Pancreas (tissue), 10 donors: ENCODE data around the gene CCDC93. TPM values are rescaled to one million over a fixed set of nuclear protein-coding genes. Genes with fewer than 3 reads are reported as not detected.

Source experiments
- ATAC-seq, 4 donors: fragments of 200-7000 bp; cut with Tn5 transposase; one replicate each; pipeline versions ENCODE4 v1.8.0 to v1.9.1; 2020; ENCODE audit warnings: mild to moderate bottlenecking in 4 of 4, moderate library complexity in 4 of 4
- DNase-seq, 6 donors: peaks; one replicate each; pipeline ENCODE4 v3.0.0-alpha.2; 2020
- FAIRE-seq: peaks from 2 replicates; lab custom pipeline; 2012; peaks lifted over from hg19 to GRCh38; lab: Jason Lieb, UNC
- H3K27ac ChIP-seq, 4 donors: fragments of 200-600 bp; sonication (generic); 1 replicate in 3 of 4; 2 replicates in 1 of 4; pipeline versions ENCODE4 v1.5.0 to v1.8.0; 2020
- H3K27me3 ChIP-seq, 4 donors: fragments of 200-600 bp; one replicate each; pipeline ENCODE4 v1.8.0; 2021
- H3K36me3 ChIP-seq, 3 donors: fragments of 200-600 bp; sonication (generic) in 1 of 3; one replicate each; pipeline versions ENCODE4 v1.5.0 to v1.8.0; 2020 to 2021
- H3K4me1 ChIP-seq, 3 donors: fragments of 200-600 bp; one replicate each; pipeline ENCODE4 v1.8.0; 2021
- H3K4me3 ChIP-seq, 4 donors: fragments of 200-600 bp; sonication (generic) in 2 of 4; one replicate each; pipeline versions ENCODE4 v1.5.0 to v1.8.0; 2020 to 2021
- H3K9me3 ChIP-seq, 4 donors: fragments of 200-600 bp; one replicate each; pipeline ENCODE4 v1.8.0; 2021
- WGBS, 2 donors: extraction: QIAGEN DNeasy Blood & Tissue Kit; methylation state at CpG; one replicate each; pipeline ENCODE4 v1.1.7; 2013; 5-methylcytosine and 5-hydroxymethylcytosine counted together
- intact Hi-C, 3 donors: fragments of 100-400 bp; cut with DNase I; formaldehyde crosslinking; loops; one replicate each; pipeline versions ENCODE4 v1.11.1 to v1.14.2; 2022
- polyA plus RNA-seq, 2 donors: library from polyadenylated mRNA; stranded (reverse); fragments of 200-250 nt; gene quantifications; one replicate each; pipeline ENCODE4 v1.2.3, GENCODE V29; 2013
- total RNA-seq, 6 donors: library from RNA; stranded (reverse); fragmentation: NEBNext Ultra II Directional in 4 of 6; extraction: Animal tissue kit (Norgen Biotek cat#: 25700) in 4 of 6; gene quantifications; one replicate each; pipeline versions ENCODE4 v1.2.1 to v1.2.4, GENCODE V29; 2021 to 2023
- TF ChIP-seq, protein P1 (sequence below), 4 donors: fragments of 200-600 bp; sonication (generic) in 3 of 4; IDR thresholded peaks; one replicate each; pipeline versions ENCODE4 v1.5.0 to v1.8.0; 2021; ENCODE audit warnings: antibody characterized with exemption in 4 of 4
- donor health status: healthy with polysubstance abuse.
- donor health status: DM: no; HTN: no; CAD: no; lungs with moderate emphysema.
- donor health status: DM: no; HTN: no; CAD: no.
- donor health status: control.
- donor health status: control.
- donor health status: Bipolar disorder and iron deficiency.
- donor health status: DM: yes; HTN: yes; CAD: no.
- donor health status: DM: no; HTN: no; CAD: no.
- donor health status: DM: no; HTN: no; CAD: no.
- donor health status: DM: yes; HTN: yes; CAD: no.

The CCDC93 gene
- total and polyA plus RNA-seq, 8 donors: 8.2 to 28.6 (median 17.0) TPM

- DNase-seq (no peak), FAIRE-seq (no peak), ATAC-seq (no peak)
- intact Hi-C loops: loop anchor here in 1 of 3 donors (10.0 kb wide), 1 partner anchor 155 kb away; no protein-coding TSS in a partner anchor
- no peaks in the 10 kb centered on the region for H3K4me1 ChIP-seq
- no peak overlapping the region for H3K27ac ChIP-seq
- no peaks in the 10 kb centered on the region for H3K27me3 ChIP-seq
- WGBS, 2 donors: 97 to 99% methylated on average over 1 of the region's 1 CpG
- TF ChIP-seq, protein P1, sequence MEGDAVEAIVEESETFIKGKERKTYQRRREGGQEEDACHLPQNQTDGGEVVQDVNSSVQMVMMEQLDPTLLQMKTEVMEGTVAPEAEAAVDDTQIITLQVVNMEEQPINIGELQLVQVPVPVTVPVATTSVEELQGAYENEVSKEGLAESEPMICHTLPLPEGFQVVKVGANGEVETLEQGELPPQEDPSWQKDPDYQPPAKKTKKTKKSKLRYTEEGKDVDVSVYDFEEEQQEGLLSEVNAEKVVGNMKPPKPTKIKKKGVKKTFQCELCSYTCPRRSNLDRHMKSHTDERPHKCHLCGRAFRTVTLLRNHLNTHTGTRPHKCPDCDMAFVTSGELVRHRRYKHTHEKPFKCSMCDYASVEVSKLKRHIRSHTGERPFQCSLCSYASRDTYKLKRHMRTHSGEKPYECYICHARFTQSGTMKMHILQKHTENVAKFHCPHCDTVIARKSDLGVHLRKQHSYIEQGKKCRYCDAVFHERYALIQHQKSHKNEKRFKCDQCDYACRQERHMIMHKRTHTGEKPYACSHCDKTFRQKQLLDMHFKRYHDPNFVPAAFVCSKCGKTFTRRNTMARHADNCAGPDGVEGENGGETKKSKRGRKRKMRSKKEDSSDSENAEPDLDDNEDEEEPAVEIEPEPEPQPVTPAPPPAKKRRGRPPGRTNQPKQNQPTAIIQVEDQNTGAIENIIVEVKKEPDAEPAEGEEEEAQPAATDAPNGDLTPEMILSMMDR (IDR thresholded peaks at IDR 0.05): no peak
- peaks cover 5 to 35% (median 5%) of the 10 kb centered on the region in 3 donors for H3K36me3 ChIP-seq
- H3K9me3 ChIP-seq: no peaks in the 10 kb centered on the region
- H3K4me3 ChIP-seq: no peak overlapping the region
Observed at GRCh38 chr2:117989854-117990438, 23.9 kb downstream of the CCDC93 start.

DNA sequence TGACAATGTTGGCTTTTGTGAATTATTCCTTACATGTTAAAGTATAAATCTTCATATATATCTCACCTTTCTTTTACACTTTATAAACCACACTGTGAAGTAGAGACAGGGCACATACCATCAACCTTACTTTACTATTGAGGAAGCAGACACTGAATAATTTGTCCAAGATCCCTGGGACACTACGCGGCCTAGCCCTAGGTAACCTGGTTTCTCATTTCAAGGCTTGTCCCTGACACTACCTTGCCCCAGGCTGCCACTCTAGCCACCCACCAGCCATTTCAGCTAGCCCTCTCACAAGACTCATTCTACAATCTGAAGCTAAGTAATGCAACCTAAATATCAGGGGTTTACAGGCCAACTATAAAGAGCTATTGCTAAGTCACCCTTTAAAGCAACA lies 26.7 kb downstream of the CCDC93 start:
- Histone ChIP-seq H3K27ac (no peak overlapping the region), H3K36me3 (peaks cover 0 to 19% (median 5%) of the 10 kb centered on the region in 3 donors), H3K27me3 (no peaks in the 10 kb centered on the region), H3K4me1 (no peaks in the 10 kb centered on the region), H3K9me3 (no peaks in the 10 kb centered on the region), H3K4me3 (no peak overlapping the region)
- ATAC-seq (no peak), FAIRE-seq (no peak), DNase-seq (no peak)
- WGBS, 2 donors: 96 to 100% methylated on average over 2 of the region's 2 CpGs
- intact Hi-C loops: no loop called here
- TF ChIP-seq, protein P1 (IDR thresholded peaks at IDR 0.05): no peak

- ATAC-seq (no peak), DNase-seq (no peak), FAIRE-seq (no peak)
- H3K9me3 ChIP-seq: no peaks in the 10 kb centered on the region
- H3K27ac ChIP-seq: no peak overlapping the region
- no peaks in the 10 kb centered on the region for H3K4me1 ChIP-seq
- TF ChIP-seq, protein P1 (IDR thresholded peaks at IDR 0.05): no peak
- H3K36me3 ChIP-seq: peaks cover 0 to 17% (median 0%) of the 10 kb centered on the region in 3 donors
- WGBS, 2 donors: 91 to 94% methylated on average over 2 of the region's 2 CpGs
- intact Hi-C loops: no loop called here
- H3K27me3 ChIP-seq: no peaks in the 10 kb centered on the region
- H3K4me3 ChIP-seq: no peak overlapping the region
Observed at GRCh38 chr2:117985092-117985491, 28.8 kb downstream of the CCDC93 start.

- H3K4me1 ChIP-seq: no peaks in the 10 kb centered on the region
- H3K4me3 ChIP-seq: no peak overlapping the region
- ATAC-seq: no peak
- FAIRE-seq: no peak
- TF ChIP-seq, protein P1 (IDR thresholded peaks at IDR 0.05): no peak
- no peak for DNase-seq
- H3K27me3 ChIP-seq: no peaks in the 10 kb centered on the region
- no peaks in the 10 kb centered on the region for H3K9me3 ChIP-seq
- no peak overlapping the region for H3K27ac ChIP-seq
- 93 to 97% methylated on average over 2 of the region's 2 CpGs for WGBS, 2 donors
- H3K36me3 ChIP-seq: peaks cover 0 to 17% (median 0%) of the 10 kb centered on the region in 3 donors
- intact Hi-C loops: no loop called here
Observed at GRCh38 chr2:117984208-117984607, 29.7 kb downstream of the CCDC93 start.

- intact Hi-C loops: no loop called here
- no peak for ATAC-seq
- 91 to 93% methylated on average over 3 of the region's 3 CpGs for WGBS, 2 donors
- Histone ChIP-seq H3K4me1 (no peaks in the 10 kb centered on the region), H3K36me3 (peaks cover 0 to 24% (median 0%) of the 10 kb centered on the region in 3 donors), H3K4me3 (no peak overlapping the region), H3K9me3 (no peaks in the 10 kb centered on the region), H3K27ac (no peak overlapping the region), H3K27me3 (no peaks in the 10 kb centered on the region)
- DNase-seq: no peak
- no peak for FAIRE-seq
- TF ChIP-seq, protein P1 (IDR thresholded peaks at IDR 0.05): no peak
Observed at GRCh38 chr2:117983040-117983439, 30.8 kb downstream of the CCDC93 start.
